Mesothelial cell of epicardium (in vitro differentiated cells): ENCODE results near the gene CAMTA1. TPM values are rescaled to one million over a fixed set of nuclear protein-coding genes. Genes with fewer than 3 reads are reported as not detected.

Source experiments
- DNase-seq, 2 experiments: peaks; one replicate each; pipeline ENCODE4 v3.0.0; 2021; ENCODE audit warnings: low spot score in 2 of 2; ENCODE audit not compliant: unreplicated experiment in 2 of 2
- H3K27ac Mint-ChIP-seq: 2 replicates; pipeline ENCODE4 v1.8.0; 2021; ENCODE audit warnings: mixed read lengths
- H3K27me3 Mint-ChIP-seq: 2 replicates; pipeline ENCODE4 v1.8.0; 2021; ENCODE audit warnings: low read depth, mixed read lengths
- H3K36me3 Mint-ChIP-seq: 2 replicates; pipeline ENCODE4 v1.8.0; 2021; ENCODE audit warnings: mixed read lengths
- H3K4me1 Mint-ChIP-seq: 2 replicates; pipeline ENCODE4 v1.8.0; 2021; ENCODE audit warnings: mixed read lengths
- H3K4me3 Mint-ChIP-seq: 2 replicates; pipeline ENCODE4 v1.8.0; 2021; ENCODE audit warnings: mild to moderate bottlenecking, moderate library complexity, mixed read lengths
- H3K9me3 Mint-ChIP-seq: 2 replicates; pipeline ENCODE4 v1.8.0; 2021; ENCODE audit warnings: mixed read lengths
- total RNA-seq: library from RNA; stranded (reverse); gene quantifications from 3 replicates; pipeline ENCODE4 v1.2.1, GENCODE V29; 2021
- TF ChIP-seq, protein P1 (sequence below): fragments of 200-600 bp; sonication (generic); IDR thresholded peaks from one replicate; pipeline ENCODE4 v1.5.0; 2021; ENCODE audit warnings: antibody characterized with exemption; ENCODE audit not compliant: unreplicated experiment

CAMTA1 gene
- total RNA-seq, 1 donor from 2014 or later = 70.4 TPM

DNA sequence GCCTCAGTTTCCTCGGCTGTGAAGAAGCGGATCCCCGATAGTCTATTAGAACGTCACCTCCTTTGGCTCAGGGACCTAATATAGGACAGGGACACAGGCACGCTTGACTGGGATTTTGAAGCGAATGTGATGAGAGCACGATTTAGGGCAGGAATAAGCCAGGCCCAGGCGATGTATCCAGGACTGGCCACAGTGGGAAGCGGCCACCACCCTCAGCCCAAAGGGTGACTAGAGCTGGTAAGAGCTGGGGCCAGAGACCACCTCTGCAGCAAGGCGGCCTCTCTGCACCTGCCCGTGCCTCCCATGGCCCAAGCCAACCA, 885.9 kb downstream of the CAMTA1 start:
- TF ChIP-seq, protein P1, sequence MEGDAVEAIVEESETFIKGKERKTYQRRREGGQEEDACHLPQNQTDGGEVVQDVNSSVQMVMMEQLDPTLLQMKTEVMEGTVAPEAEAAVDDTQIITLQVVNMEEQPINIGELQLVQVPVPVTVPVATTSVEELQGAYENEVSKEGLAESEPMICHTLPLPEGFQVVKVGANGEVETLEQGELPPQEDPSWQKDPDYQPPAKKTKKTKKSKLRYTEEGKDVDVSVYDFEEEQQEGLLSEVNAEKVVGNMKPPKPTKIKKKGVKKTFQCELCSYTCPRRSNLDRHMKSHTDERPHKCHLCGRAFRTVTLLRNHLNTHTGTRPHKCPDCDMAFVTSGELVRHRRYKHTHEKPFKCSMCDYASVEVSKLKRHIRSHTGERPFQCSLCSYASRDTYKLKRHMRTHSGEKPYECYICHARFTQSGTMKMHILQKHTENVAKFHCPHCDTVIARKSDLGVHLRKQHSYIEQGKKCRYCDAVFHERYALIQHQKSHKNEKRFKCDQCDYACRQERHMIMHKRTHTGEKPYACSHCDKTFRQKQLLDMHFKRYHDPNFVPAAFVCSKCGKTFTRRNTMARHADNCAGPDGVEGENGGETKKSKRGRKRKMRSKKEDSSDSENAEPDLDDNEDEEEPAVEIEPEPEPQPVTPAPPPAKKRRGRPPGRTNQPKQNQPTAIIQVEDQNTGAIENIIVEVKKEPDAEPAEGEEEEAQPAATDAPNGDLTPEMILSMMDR = no peak
- no peak for DNase-seq
- Mint-ChIP-seq H3K27me3 (peaks cover 14% of the 10 kb centered on the region), H3K4me3 (no peak overlapping the region), H3K9me3 (no peaks in the 10 kb centered on the region), H3K4me1 (peaks cover 4% of the 10 kb centered on the region), H3K36me3 (no peaks in the 10 kb centered on the region), H3K27ac (no peak overlapping the region)

DNA sequence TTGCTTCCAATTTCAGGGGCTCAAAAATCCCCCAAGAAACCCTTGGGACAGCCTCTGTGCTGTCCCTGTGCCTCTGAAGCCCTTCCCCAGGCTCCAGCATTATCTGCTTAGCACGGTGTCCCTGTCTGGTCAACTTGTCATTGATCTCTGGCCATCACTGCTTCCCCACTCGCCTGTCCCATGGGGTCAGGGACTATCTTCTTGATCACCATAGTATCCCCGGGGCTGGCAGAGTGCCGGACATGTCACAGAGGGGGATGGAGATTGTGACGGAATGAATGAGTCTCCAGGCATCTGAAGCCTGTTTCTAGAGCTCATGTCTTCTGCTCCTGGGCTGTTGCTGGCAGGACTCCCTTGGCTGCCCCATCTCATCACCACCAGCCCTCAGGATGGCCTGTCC, 886.4 kb downstream of the CAMTA1 start:
- Mint-ChIP-seq H3K27ac (no peak overlapping the region), H3K4me1 (peaks cover 4% of the 10 kb centered on the region), H3K9me3 (no peaks in the 10 kb centered on the region), H3K36me3 (no peaks in the 10 kb centered on the region), H3K27me3 (peaks cover 14% of the 10 kb centered on the region), H3K4me3 (no peak overlapping the region)
- DNase-seq = no peak
- TF ChIP-seq, protein P1 = no peak

DNA sequence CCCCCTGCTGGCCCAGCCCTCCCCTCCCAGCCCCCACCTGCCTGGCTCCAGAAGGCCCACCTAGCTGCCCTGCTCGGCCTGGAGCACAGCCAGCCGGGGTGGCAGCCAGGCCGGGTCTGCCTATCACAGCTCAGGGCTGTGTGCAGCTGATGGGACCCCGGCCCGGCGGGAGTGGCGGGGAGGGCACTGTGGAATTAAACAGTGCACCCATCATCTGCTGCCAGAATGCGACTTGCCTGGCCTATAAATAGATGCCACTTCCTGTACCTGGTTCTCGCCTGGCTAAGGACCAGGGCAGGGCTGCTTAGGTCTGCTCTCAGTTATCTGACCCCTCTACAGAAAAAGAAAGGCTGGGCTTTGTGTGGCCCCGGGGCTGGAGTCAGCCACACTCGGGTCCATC, 887.6 kb downstream of the CAMTA1 start:
- DNase-seq = no peak
- Mint-ChIP-seq H3K4me3 (no peak overlapping the region), H3K27me3 (peaks cover 14% of the 10 kb centered on the region), H3K9me3 (no peaks in the 10 kb centered on the region), H3K27ac (no peak overlapping the region), H3K4me1 (peaks cover 3% of the 10 kb centered on the region), H3K36me3 (no peaks in the 10 kb centered on the region)
- TF ChIP-seq, protein P1 = no peak

DNA sequence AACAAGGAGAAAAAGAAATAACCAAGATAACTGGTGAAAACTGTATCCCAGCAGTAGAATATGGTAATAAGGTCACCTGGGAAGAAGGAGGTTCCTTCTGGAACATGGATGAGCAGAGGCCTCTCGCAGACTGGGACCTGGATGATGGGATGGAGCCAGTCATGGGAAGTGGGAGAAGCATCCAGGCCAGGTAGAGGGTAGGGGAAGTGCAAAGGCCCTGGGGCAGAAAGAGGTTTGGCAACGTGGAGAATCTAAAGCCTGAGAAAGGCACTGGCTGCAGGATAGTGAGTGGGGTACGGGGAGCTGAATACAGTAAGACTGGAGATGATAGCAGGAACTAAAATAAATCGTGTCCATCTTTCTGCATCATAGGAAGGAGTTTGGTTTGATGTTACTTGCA, 889.7 kb downstream of the CAMTA1 start:
- Mint-ChIP-seq H3K9me3 (no peaks in the 10 kb centered on the region), H3K4me1 (peaks cover 2% of the 10 kb centered on the region), H3K27me3 (peaks cover 14% of the 10 kb centered on the region), H3K4me3 (no peak overlapping the region), H3K36me3 (no peaks in the 10 kb centered on the region), H3K27ac (no peak overlapping the region)
- TF ChIP-seq, protein P1 = no peak
- no peak for DNase-seq

DNA sequence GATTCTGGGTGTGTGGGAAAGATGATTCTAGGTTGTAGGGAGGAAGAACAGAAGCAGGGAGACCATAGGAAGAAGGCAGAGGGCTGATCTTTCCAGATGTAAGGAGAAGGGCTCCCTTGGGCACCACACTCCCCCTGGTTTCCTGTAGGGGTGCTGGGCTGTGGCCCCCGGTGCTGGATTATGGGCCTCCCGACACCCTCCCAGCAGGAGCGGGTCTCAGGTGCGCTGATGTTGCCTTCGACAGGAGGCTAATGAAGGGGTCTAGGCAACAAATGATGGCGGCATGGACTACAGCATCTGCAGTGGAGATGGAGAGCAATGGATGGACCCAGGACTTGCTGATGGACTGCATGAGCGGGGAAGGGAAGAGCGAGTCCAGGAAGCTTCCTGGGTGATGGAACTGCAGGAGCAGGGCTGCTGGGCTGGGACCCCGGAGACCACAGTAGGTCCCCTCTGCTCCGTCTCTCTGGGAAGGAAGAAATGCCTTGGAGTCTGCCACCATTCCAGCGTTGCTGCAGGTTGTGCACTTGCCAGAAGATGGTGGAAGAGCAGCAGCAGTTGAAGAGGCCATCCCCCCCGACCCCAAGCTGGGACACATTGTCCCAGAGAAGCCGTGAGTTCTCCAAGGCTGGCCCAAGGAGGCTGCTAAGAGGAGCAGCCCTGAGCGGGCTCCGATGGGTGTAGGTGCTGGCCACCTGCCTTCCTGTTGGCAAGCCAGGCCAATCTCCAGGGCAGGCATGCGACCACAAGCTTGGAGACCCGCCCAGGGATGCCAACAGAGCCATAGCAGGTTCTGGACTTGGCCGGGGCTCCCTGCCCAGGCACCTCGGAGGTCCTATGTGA, 890.4 kb downstream of the CAMTA1 start:
- H3K4me3 Mint-ChIP-seq = no peak overlapping the region
- no peaks in the 10 kb centered on the region for H3K4me1 Mint-ChIP-seq

More for the DNA sequence above, 890.4 kb downstream of the CAMTA1 start:
- Mint-ChIP-seq H3K36me3 (no peaks in the 10 kb centered on the region), H3K27ac (no peak overlapping the region), H3K9me3 (no peaks in the 10 kb centered on the region), H3K27me3 (peaks cover 14% of the 10 kb centered on the region)
- DNase-seq = no peak
- TF ChIP-seq, protein P1 = no peak
